SK-N-SH treated with all-trans-retinoic acid at 6 μM for 48 hours (cell line): ENCODE results near the gene DET1.
"Not testable (repeated sequence)": the region's sequence is repeated elsewhere in the genome, so short reads cannot be mapped to it uniquely, and the experiment has no call there.

Experiments
- ATAC-seq: fragments of 200-7000 bp; cut with Tn5 transposase; 3 replicates; pipeline ENCODE4 v1.9.1; 2020; ENCODE audit warnings: mild to moderate bottlenecking, moderate library complexity
- ARNTL ChIP-seq: fragments of 450-650 bp; formaldehyde crosslinking; IDR thresholded peaks from 2 replicates; pipeline ENCODE4 v1.5.0; 2020; ENCODE audit warnings: low read depth, mild to moderate bottlenecking, moderate library complexity, borderline replicate concordance
- BACH2 ChIP-seq: fragments of 250-450 bp; sonication (Bioruptor Pico); IDR thresholded peaks from 2 replicates; pipeline ENCODE4 v1.9.0; 2021; ENCODE audit warnings: mild to moderate bottlenecking, borderline replicate concordance
- CREB5 ChIP-seq: fragments of 250-450 bp; sonication (Bioruptor Pico); IDR thresholded peaks from 2 replicates; pipeline ENCODE4 v1.5.1; 2020; ENCODE audit warnings: low read depth, mild to moderate bottlenecking, moderate library complexity
- CSRNP3 ChIP-seq: fragments of 250-450 bp; sonication (Bioruptor Pico); IDR thresholded peaks from 2 replicates; pipeline ENCODE4 v1.5.1; 2021; ENCODE audit warnings: mild to moderate bottlenecking, moderate library complexity
- GLIS3 ChIP-seq: fragments of 250-450 bp; sonication (Bioruptor Pico); IDR thresholded peaks from 2 replicates; pipeline ENCODE4 v1.5.0; 2020; ENCODE audit warnings: mild to moderate bottlenecking, moderate library complexity
- OSR1 ChIP-seq: fragments of 250-450 bp; sonication (Bioruptor Pico); IDR thresholded peaks from 2 replicates; pipeline ENCODE4 v1.8.0; 2022; ENCODE audit warnings: moderate library complexity, mild to moderate bottlenecking, inconsistent platforms
- POU6F1 ChIP-seq: fragments of 250-450 bp; sonication (Bioruptor Pico); IDR thresholded peaks from 2 replicates; pipeline ENCODE4 v1.8.0; 2021; ENCODE audit warnings: low read depth, mild to moderate bottlenecking, moderate library complexity, borderline replicate concordance
- PPARA ChIP-seq: fragments of 250-450 bp; sonication (Bioruptor Pico); IDR thresholded peaks from 2 replicates; pipeline ENCODE4 v1.5.0; 2020; ENCODE audit warnings: mild to moderate bottlenecking, borderline replicate concordance
- SNAI2 ChIP-seq: fragments of 250-450 bp; sonication (Bioruptor Pico); IDR thresholded peaks from 2 replicates; pipeline ENCODE4 v1.5.0; 2020; ENCODE audit warnings: mild to moderate bottlenecking, moderate library complexity
- TCF4 ChIP-seq: fragments of 250-450 bp; sonication (Bioruptor Pico); IDR thresholded peaks from 2 replicates; pipeline ENCODE4 v1.8.0; 2021; ENCODE audit warnings: mild to moderate bottlenecking, moderate library complexity, borderline replicate concordance
- TSHZ2 ChIP-seq: fragments of 250-450 bp; sonication (Bioruptor Pico); IDR thresholded peaks from 2 replicates; pipeline ENCODE4 v1.5.0; 2020; ENCODE audit warnings: mild to moderate bottlenecking, moderate library complexity
- ZFP3 ChIP-seq: fragments of 250-450 bp; sonication (Bioruptor Pico); IDR thresholded peaks from 2 replicates; pipeline ENCODE4 v1.5.0; 2020; ENCODE audit warnings: mild to moderate bottlenecking, moderate library complexity
- ZFP30 ChIP-seq: fragments of 450-650 bp; formaldehyde crosslinking; IDR thresholded peaks from 2 replicates; pipeline ENCODE4 v1.5.0; 2022; ENCODE audit warnings: mild to moderate bottlenecking, moderate library complexity
- ZNF565 ChIP-seq: fragments of 450-650 bp; formaldehyde crosslinking; conservative IDR thresholded peaks from 2 replicates; pipeline ENCODE4 v1.5.0; 2020; ENCODE audit warnings: low read depth, mild to moderate bottlenecking, moderate library complexity
- ZNF70 ChIP-seq: fragments of 450-650 bp; formaldehyde crosslinking; IDR thresholded peaks from 2 replicates; pipeline ENCODE4 v1.5.0; 2020; ENCODE audit warnings: mild to moderate bottlenecking, moderate library complexity

The DET1 gene

GRCh38 chr15:88469321-88469720 is 77.2 kb downstream of the DET1 start:
- no peak for TF ChIP-seq SNAI2 (CRISPR knock-in tag)
- TF ChIP-seq OSR1 (CRISPR knock-in tag) = no peak
- no peak for TF ChIP-seq ARNTL
- no peak for ATAC-seq

GRCh38 chr15:88468721-88469120 is 77.8 kb downstream of the DET1 start:
- ATAC-seq = not testable (repeated sequence)

- peak; percentile 14; the same call in 2 of the 3 replicates for ATAC-seq
Observed at GRCh38 chr15:88467935-88468528, 78.4 kb downstream of the DET1 start.

GRCh38 chr15:88467073-88467934 is 79.2 kb downstream of the DET1 start, which contains the start of the genes MRPL46 and MRPS11:
MRPL46 (minus strand) TSS chr15:88467388; CDS start chr15:88467377, 11 bp downstream.
MRPS11 (plus strand) TSS chr15:88467708; CDS start chr15:88467718, 10 bp downstream.
- TF ChIP-seq ZFP30 (no peak), TCF4 (CRISPR knock-in tag) (0 out of 2 replicates have a peak, but pooled peaks have one; percentile 9), ARNTL (no peak)
- ATAC-seq = peak; percentile 96

More at GRCh38 chr15:88467935-88468528, 78.4 kb downstream of the DET1 start:
- TF ChIP-seq ZNF70 = no peak

GRCh38 chr15:88465633-88466224 is 80.8 kb downstream of the DET1 start:
- TF ChIP-seq CSRNP3 (CRISPR knock-in tag) (no peak), BACH2 (CRISPR knock-in tag) (no peak), ZNF70 (no peak), ARNTL (no peak), CREB5 (CRISPR knock-in tag) (no peak), ZFP3 (CRISPR knock-in tag) (no peak), ZNF565 (CRISPR knock-in tag) (no peak), PPARA (CRISPR knock-in tag) (no peak), SNAI2 (CRISPR knock-in tag) (no peak), GLIS3 (CRISPR knock-in tag) (no peak), POU6F1 (CRISPR knock-in tag) (no peak), TSHZ2 (CRISPR knock-in tag) (no peak)

More at GRCh38 chr15:88465633-88466224, 80.8 kb downstream of the DET1 start:
- ATAC-seq = no peak
